ENCODE data around the gene BPIFB3. TPM values are rescaled to one million over a fixed set of nuclear protein-coding genes. Genes with fewer than 3 reads are reported as not detected.
"Not testable (repeated sequence)": the region's sequence is repeated elsewhere in the genome, so short reads cannot be mapped to it uniquely, and the experiment has no call there.

BPIFB3 gene
- total RNA-seq, 2 experiments from 2014 or later = not detected

- Mint-ChIP-seq H3K4me1 (ENCODE audit: low read depth) (no peaks in the 10 kb centered on the region), H3K27me3 (ENCODE audit: low read depth) (peaks cover 7% of the 10 kb centered on the region), H3K9me3 (ENCODE audit: insufficient read depth) (no peaks in the 10 kb centered on the region), H3K36me3 (ENCODE audit: low read depth) (no peaks in the 10 kb centered on the region), H3K4me3 (no peak overlapping the region), H3K27ac (no peak overlapping the region)
- CTCF ChIA-PET = no interaction called here
- DNase-seq (no peak), ATAC-seq (no peak)
- POLR2A ChIA-PET = no interaction called here
Observed at GRCh38 chr20:33038243-33038642, 15.5 kb upstream of the BPIFB3 start.

DNA sequence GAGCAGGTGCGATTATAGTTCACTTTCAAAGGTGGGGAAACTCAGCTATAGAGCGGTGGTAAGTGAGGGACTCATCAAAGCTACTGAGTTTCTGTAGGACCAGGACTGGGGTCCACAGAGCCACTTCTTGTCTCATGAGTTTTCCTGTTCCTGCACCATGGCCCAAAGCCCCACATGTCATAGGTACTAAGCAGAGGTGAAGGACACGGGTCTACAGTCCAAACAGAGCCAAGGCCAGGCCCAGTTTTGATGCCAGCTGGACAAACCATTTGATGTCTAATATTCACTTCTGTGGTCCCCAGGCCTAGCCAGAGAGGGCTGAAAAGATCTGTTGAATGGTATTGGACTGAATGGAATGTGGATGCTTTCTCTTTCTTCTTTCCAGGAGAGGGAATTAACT, 11.3 kb upstream of the BPIFB3 start:
- DNase-seq = no peak
- Mint-ChIP-seq H3K27ac (no peak overlapping the region), H3K4me3 (no peak overlapping the region), H3K27me3 (ENCODE audit: low read depth) (peaks cover 7% of the 10 kb centered on the region), H3K9me3 (ENCODE audit: insufficient read depth) (peaks cover 15% of the 10 kb centered on the region), H3K36me3 (ENCODE audit: low read depth) (no peaks in the 10 kb centered on the region), H3K4me1 (ENCODE audit: low read depth) (no peaks in the 10 kb centered on the region)
- POLR2A ChIA-PET = interaction anchor here (0.8 kb wide), 1 partner anchor 11 kb away, joined by 3 read pairs; the partner anchor contains the start of gene BPIFB6
- ATAC-seq = no peak
- CTCF ChIA-PET = no interaction called here

DNA sequence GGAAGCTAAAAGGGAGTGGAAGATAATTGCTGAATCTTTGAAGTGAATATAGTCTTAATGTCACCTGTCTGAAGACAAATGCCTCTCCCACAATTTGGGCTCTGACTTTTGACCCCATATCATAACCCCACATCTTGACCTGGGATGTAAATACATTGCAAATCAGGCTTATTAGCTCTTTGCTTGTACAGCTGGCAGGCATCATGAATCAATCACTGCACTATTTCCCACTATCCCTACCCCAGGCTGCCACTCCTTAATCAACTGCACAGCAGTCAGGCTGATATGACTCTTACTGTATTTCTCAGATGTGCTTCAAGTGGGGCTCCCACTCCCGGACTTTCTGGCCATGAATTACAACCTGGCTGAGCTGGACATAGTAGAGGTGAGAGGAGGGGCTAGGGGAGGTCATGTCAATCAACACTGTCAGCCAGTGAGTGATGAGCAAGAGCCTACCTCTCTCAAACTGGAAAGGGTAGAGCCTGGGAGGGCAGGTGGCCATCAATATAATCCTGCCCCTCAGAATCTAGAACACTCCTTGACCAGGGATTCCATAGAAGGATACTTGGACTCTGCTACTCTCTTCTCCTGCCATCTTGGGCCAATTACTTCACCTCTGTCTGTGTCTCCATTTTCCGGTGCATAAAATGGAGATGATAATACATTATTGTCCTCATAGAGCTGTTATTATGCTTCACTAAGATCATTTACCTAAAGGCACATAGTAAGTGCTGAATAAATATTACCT, 10.5 kb upstream of the BPIFB3 start:
- Mint-ChIP-seq H3K27me3 (ENCODE audit: low read depth) (peaks cover 2% of the 10 kb centered on the region), H3K27ac (no peak overlapping the region), H3K36me3 (ENCODE audit: low read depth) (no peaks in the 10 kb centered on the region), H3K9me3 (ENCODE audit: insufficient read depth) (peaks cover 15% of the 10 kb centered on the region), H3K4me1 (ENCODE audit: low read depth) (no peaks in the 10 kb centered on the region), H3K4me3 (no peak overlapping the region)
- DNase-seq (no peak), ATAC-seq (no peak)
- CTCF ChIA-PET = no interaction called here
- POLR2A ChIA-PET = no interaction called here

DNA sequence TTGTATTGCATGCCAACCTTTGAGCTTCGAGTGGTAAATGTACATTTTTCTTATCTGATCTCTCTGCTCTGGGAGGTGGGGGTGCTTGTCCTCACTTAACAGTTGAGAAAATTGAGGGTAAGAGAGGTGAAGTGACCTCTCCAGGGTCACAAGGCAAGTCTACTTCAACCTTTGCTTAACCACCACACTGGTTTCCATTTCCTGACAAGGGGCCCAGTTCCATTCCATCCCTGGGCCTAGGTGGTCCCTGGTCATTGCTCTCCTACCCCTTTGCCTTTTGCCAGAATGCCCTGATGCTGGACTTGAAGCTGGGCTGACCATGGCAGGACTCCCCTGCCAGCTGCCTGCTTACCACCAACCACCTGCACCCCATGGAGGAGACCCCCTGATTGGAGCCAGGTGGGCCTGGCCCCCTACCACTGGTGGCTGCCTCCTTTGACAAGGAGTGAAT, 9.9 kb upstream of the BPIFB3 start:
- CTCF ChIA-PET = no interaction called here
- Mint-ChIP-seq H3K27ac (no peak overlapping the region), H3K27me3 (ENCODE audit: low read depth) (no peaks in the 10 kb centered on the region), H3K9me3 (ENCODE audit: insufficient read depth) (peaks cover 15% of the 10 kb centered on the region), H3K4me3 (no peak overlapping the region), H3K4me1 (ENCODE audit: low read depth) (no peaks in the 10 kb centered on the region), H3K36me3 (ENCODE audit: low read depth) (no peaks in the 10 kb centered on the region)
- POLR2A ChIA-PET = no interaction called here
- ATAC-seq (no peak), DNase-seq (no peak)

GRCh38 chr20:33045129-33045721, 8.5 kb upstream of the BPIFB3 start:
- DNase-seq; H3K4me1 Mint-ChIP-seq (ENCODE audit: low read depth); H3K36me3 Mint-ChIP-seq (ENCODE audit: low read depth); POLR2A ChIA-PET; H3K27me3 Mint-ChIP-seq (ENCODE audit: low read depth); H3K4me3 Mint-ChIP-seq; CTCF ChIA-PET; ATAC-seq; H3K27ac Mint-ChIP-seq: not testable (repeated sequence)
- peaks cover 15% of the 10 kb centered on the region for H3K9me3 Mint-ChIP-seq (ENCODE audit: insufficient read depth)

DNA sequence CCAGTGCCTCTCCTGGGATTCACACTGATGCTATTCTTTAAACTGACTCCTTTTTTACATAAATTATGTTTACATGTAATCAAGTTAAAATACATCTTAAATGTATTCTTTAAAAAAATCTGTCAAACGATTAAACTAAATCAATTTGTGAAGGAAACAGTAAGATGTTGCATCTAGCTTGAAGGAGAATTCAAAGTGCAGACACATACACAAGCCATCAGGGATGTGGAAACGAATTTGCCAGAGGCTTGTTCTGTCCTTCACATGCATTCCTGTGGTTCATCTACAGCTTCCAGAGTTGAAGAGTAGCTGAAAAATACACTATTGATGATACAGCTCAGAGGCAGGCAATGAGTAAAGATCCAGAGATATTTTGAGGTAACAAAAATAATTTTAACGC, 7.3 kb upstream of the BPIFB3 start:
- DNase-seq (no peak), ATAC-seq (no peak)
- no peaks in the 10 kb centered on the region for H3K36me3 Mint-ChIP-seq (ENCODE audit: low read depth)
- CTCF ChIA-PET = no interaction called here
- POLR2A ChIA-PET = no interaction called here
- H3K27me3 Mint-ChIP-seq (ENCODE audit: low read depth) = no peaks in the 10 kb centered on the region
- no peaks in the 10 kb centered on the region for H3K4me1 Mint-ChIP-seq (ENCODE audit: low read depth)
- no peak overlapping the region for H3K4me3 Mint-ChIP-seq
- H3K9me3 Mint-ChIP-seq (ENCODE audit: insufficient read depth) = peaks cover 15% of the 10 kb centered on the region
- no peak overlapping the region for H3K27ac Mint-ChIP-seq

DNA sequence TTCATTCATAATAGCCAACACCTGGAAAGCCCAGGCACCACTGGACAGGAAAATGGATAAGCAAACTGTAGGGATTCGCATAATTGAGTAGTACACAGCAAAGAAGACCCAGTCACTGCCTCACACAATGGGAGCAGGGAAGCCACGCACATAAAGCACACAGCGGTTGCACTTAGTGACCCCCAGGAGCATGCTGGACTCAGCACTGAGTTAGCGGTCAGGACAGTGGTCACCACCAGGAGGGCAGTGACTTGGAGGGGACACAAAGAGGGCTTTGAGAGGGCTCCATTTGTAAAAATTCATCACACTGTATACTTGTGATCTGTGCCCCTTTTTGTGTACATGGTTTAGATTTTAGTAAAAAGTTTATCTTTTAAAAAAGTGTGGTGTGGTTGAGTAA, 2.4 kb upstream of the BPIFB3 start:
- ATAC-seq = no peak
- ChIA-PET POLR2A (no interaction called here), CTCF (interaction anchor here (1.7 kb wide), 1 partner anchor 149 kb away, joined by 3 read pairs; no protein-coding TSS in a partner anchor)
- peaks cover 1% of the 10 kb centered on the region for H3K9me3 Mint-ChIP-seq (ENCODE audit: insufficient read depth)
- DNase-seq = no peak
- H3K4me1 Mint-ChIP-seq (ENCODE audit: low read depth) = no peaks in the 10 kb centered on the region
- no peaks in the 10 kb centered on the region for H3K27me3 Mint-ChIP-seq (ENCODE audit: low read depth)
- H3K36me3 Mint-ChIP-seq (ENCODE audit: low read depth) = no peaks in the 10 kb centered on the region
- no peak overlapping the region for H3K4me3 Mint-ChIP-seq
- H3K27ac Mint-ChIP-seq = no peak overlapping the region

DNA sequence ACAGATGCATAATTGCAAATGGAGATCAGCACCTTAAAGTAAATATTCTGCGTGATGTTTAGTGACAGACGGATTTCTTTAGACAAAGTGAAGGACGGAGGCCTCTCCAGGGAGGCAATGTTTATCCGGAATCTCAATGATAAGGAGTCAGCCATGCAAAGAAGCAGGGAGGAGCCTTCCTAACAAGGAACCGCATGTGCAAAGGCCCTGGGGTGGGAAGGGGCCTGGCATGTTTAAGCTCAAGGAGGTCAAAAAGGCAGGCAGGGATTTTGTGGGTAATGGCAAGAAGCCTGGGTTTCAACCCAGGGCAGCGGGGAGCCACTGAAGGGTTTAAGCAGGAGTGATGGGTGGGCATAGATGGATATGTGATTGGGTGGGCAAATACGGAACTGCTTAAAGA, 678 bp downstream of the BPIFB3 start:
- CTCF ChIA-PET = no interaction called here
- Mint-ChIP-seq H3K27ac (no peak overlapping the region), H3K9me3 (ENCODE audit: insufficient read depth) (no peaks in the 10 kb centered on the region), H3K27me3 (ENCODE audit: low read depth) (no peaks in the 10 kb centered on the region), H3K36me3 (ENCODE audit: low read depth) (no peaks in the 10 kb centered on the region), H3K4me1 (ENCODE audit: low read depth) (no peaks in the 10 kb centered on the region), H3K4me3 (no peak overlapping the region)
- POLR2A ChIA-PET = interaction anchor here (0.9 kb wide), 1 partner anchor 15 kb away, joined by 3 read pairs; no protein-coding TSS in a partner anchor
- ATAC-seq (no peak), DNase-seq (no peak)

- H3K27ac Mint-ChIP-seq = no peak overlapping the region
- CTCF ChIA-PET = no interaction called here
- H3K36me3 Mint-ChIP-seq (ENCODE audit: low read depth) = no peaks in the 10 kb centered on the region
- no peaks in the 10 kb centered on the region for H3K4me1 Mint-ChIP-seq (ENCODE audit: low read depth)
- POLR2A ChIA-PET = interaction anchor here (0.9 kb wide), 1 partner anchor 16 kb away, joined by 3 read pairs; no protein-coding TSS in a partner anchor
- no peaks in the 10 kb centered on the region for H3K27me3 Mint-ChIP-seq (ENCODE audit: low read depth)
- DNase-seq = no peak
- no peak overlapping the region for H3K4me3 Mint-ChIP-seq
- no peaks in the 10 kb centered on the region for H3K9me3 Mint-ChIP-seq (ENCODE audit: insufficient read depth)
- no peak for ATAC-seq
Observed at GRCh38 chr20:33054791-33055190, 1.1 kb downstream of the BPIFB3 start.

- H3K4me1 Mint-ChIP-seq (ENCODE audit: low read depth) = no peaks in the 10 kb centered on the region
- CTCF ChIA-PET = no interaction called here
- no peak overlapping the region for H3K27ac Mint-ChIP-seq
Observed at GRCh38 chr20:33059136-33059535, 5.4 kb downstream of the BPIFB3 start.

DNA sequence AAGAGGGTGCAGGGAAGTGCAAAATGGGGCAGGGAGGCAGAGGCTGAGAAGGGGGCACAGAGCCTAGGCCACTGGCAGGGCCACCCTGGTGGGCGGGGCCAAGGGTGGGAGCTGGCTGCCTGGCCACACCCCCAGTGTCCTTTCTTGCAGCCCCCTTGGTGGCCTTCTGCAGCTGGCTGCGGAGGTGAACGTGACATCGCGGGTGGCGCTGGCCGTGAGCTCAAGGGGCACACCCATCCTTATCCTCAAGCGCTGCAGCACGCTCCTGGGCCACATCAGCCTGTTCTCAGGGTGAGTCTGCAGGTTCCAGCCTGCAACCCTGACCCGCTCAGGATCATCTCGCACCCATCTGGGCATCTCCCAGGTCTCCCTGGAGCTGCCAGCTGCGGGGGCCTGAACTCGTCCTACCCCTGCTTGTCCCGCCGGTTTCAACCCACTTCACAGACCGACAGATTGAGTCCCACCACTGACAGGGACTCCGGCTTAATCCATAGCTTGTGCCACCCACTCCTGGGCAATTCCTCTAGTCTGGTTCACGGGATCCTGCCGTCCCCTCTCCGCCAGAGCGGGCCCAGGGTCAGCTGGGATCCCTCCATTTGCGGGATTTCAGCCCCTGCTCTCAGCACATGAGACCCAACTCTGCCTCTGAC, 6.2 kb downstream of the BPIFB3 start:
- no peak overlapping the region for H3K4me3 Mint-ChIP-seq
- H3K27me3 Mint-ChIP-seq (ENCODE audit: low read depth) = no peaks in the 10 kb centered on the region
- ChIA-PET CTCF (no interaction called here), POLR2A (no interaction called here)
- no peak overlapping the region for H3K27ac Mint-ChIP-seq
- ATAC-seq (no peak), DNase-seq (no peak)
- no peaks in the 10 kb centered on the region for H3K9me3 Mint-ChIP-seq (ENCODE audit: insufficient read depth)
- H3K4me1 Mint-ChIP-seq (ENCODE audit: low read depth) = no peaks in the 10 kb centered on the region
- no peaks in the 10 kb centered on the region for H3K36me3 Mint-ChIP-seq (ENCODE audit: low read depth)

More at GRCh38 chr20:33059136-33059535, 5.4 kb downstream of the BPIFB3 start:
- no peaks in the 10 kb centered on the region for H3K9me3 Mint-ChIP-seq (ENCODE audit: insufficient read depth)
- DNase-seq (no peak), ATAC-seq (no peak)
- no peaks in the 10 kb centered on the region for H3K27me3 Mint-ChIP-seq (ENCODE audit: low read depth)
- H3K4me3 Mint-ChIP-seq = no peak overlapping the region
- POLR2A ChIA-PET = no interaction called here
- H3K36me3 Mint-ChIP-seq (ENCODE audit: low read depth) = no peaks in the 10 kb centered on the region

DNA sequence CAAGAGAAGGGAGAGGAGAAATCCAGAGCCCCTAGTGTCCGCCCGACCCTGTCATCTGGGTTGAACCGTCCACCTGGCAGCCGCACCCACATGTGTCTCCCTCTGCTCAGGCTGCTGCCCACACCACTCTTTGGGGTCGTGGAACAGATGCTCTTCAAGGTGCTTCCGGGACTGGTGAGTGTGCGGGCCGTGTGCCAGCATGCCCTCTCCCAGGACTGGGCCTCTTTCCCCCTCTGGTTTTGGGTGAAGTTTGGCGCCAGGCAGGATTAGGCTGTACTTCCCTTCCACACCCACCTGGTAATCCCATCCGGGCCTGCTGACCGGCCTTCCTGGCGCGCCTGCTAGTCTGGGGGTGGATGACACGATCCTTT, 7.9 kb downstream of the BPIFB3 start:
- Mint-ChIP-seq H3K27ac (no peak overlapping the region), H3K36me3 (ENCODE audit: low read depth) (no peaks in the 10 kb centered on the region), H3K9me3 (ENCODE audit: insufficient read depth) (no peaks in the 10 kb centered on the region), H3K4me3 (no peak overlapping the region), H3K27me3 (ENCODE audit: low read depth) (no peaks in the 10 kb centered on the region), H3K4me1 (ENCODE audit: low read depth) (no peaks in the 10 kb centered on the region)
- ATAC-seq = no peak
- CTCF ChIA-PET = no interaction called here
- POLR2A ChIA-PET = no interaction called here
- no peak for DNase-seq

All from activated CD8-positive, alpha-beta T cell treated with anti-CD3 and anti-CD28 coated beads, Interleukin-2, amount 10 ng/mL, durations not matched to agents 7 days and 5 days (primary cell).